ENCODE measurements around the gene SNX20.

Gene SNX20

GRCh38 chr16:50680556-50680893, 587 bp downstream of the SNX20 start:
- no peak for DNase-seq (ENCODE audit: low read depth in 2 of 2)

- no peak for DNase-seq (ENCODE audit: low read depth in 2 of 2)
These were observed 1.2 kb downstream of the SNX20 start for GRCh38 chr16:50679676-50680555.

GRCh38 chr16:50679266-50679665, 1.8 kb downstream of the SNX20 start:
- DNase-seq (ENCODE audit: low read depth in 2 of 2): no peak

GRCh38 chr16:50678531-50678930, 2.6 kb downstream of the SNX20 start:
- no peak for DNase-seq (ENCODE audit: low read depth in 2 of 2)

GRCh38 chr16:50677351-50677750, 3.8 kb downstream of the SNX20 start:
- DNase-seq (ENCODE audit: low read depth in 2 of 2): no peak

DNA sequence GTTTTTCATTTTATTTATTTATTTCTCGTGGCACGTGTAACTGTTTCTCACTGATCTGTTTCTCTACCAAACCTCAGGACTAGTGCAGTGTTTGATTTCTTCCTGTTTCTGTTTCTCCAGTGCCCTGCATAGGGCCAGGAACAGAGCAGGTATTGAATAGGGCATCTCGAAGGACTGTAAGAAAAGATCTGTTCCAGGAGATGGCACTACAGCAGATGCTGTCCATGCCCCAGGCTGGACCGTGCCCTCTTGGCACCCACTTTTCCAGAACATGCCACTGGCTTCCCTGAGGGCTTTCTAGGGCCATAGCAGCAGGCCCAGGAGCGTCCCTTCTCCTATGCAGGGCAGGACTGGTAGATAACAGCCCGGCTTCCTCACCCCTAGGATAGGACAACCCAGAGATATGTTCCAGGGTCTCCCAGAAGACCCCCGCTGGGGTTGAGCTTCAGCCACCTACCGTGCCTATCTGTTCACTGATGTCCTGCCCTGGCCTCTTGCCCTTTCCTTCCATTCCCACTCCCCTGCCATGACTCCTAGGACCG, 4.4 kb downstream of the SNX20 start:
- DNase-seq (ENCODE audit: low read depth in 2 of 2): no peak

DNA sequence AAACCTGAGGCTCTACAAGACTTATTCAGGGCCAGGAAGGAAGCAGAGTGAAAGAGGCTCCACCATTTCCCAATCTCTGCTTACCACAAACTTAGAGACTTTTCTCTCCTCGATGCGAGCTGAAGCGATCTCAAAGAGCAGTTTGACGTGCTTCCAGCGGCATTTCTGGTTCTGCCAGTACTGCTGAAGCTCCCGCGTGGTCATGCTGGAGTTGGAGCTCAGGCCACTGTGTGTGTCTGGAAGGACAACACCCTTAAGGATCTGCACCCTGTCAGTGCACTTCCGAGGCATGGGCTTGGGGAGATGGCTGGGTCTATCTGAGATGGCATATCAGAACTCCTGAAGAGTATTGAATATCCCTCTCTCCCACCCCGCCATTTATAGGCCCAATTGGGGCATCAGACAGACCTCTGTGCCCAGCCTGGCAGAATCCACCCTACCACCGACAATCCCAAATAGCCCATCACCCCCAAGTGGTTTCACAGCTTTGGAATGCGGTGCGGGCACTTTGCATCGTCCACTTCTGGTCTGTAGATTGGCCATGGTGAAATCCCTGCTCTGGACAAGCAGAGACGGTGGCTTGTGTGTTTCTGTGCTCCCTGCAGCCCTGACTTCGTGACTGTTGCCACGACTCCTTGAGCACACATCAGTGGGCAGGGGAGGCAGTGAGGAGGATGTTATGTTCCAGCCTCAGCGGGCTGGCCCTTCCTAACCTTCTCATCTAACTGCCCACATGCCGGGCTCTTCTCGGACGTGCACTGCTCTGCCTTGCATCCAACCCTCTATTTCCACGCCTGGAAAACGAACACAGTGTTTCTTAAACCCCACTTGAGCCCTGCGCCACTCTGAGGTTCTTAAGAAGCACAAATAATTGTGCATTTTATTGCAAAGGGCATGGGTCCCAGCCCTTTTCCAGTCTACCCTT, 5.2 kb downstream of the SNX20 start:
- no peak for DNase-seq (ENCODE audit: low read depth in 2 of 2)

- DNase-seq (ENCODE audit: low read depth in 2 of 2): no peak
These were observed 6.3 kb downstream of the SNX20 start for GRCh38 chr16:50674831-50675230.

DNA sequence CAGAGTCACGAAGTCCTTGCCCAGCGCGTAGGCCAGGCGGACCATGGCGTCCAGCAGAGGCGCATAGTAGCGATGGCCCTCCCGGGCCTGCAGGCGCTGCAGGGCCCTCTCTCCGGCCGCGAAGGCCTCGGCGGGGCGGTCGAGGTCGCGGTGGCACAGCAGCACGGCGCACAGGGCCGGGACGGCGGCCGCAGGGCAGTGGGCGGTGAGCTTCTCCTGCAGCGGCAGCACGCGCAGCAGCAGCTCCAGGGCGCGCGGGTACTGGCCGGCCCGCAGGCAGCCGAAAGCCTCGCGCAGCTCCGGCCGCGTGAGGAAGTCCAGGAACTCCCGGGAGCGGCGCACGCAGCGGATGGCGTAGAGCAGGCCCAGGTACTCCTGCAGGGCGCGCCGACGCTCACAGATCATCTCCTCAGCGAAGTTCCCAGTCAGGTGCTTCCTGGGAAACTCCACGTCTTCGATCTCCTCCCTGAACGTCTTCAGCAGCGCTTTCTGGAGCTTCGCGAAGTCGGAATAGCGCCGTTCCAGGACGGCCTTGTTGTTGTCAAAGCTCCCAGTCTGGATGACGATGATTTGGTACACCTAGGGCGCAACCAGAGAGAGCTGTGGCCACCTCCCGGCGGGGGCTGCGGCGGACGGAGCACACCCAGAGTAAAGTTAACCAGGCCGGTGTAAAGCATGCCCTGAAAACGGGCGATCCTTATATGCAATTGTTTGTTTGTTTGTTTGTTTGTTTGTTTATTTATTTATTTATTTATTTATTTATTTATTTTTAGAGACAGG, 7.4 kb downstream of the SNX20 start:
- no peak for DNase-seq (ENCODE audit: low read depth in 2 of 2)

DNA sequence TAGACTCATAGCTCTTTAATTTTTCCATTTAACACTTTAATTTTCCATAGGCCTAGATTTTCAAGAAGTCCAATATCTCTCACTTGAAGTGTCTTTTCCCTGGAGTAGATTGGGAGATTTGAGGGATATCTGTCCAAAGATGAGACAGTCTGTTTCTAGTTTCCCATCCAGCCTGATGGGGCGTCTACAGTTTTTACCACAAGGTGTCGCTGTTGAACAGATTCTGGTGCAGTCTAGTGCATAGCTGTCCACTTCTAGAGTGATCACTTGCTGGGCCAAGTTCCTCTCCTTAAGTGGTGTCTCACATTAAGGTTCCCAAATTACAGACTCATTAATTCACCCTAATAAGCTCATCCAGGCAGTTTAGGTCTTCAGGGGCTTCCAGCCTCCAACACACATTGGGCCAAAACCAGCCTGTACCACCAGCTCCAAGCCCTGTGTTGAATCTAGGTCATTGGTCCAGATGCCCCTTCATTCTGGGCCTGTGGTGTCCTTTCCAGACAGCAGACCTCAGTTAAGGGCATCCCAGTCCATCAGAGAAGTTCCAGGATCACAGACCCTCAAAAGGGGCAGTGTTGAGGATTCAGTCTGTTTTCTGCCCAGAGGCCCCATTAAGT, 9.4 kb downstream of the SNX20 start:
- peak in 1 of 2 donors; percentile 43 for DNase-seq (ENCODE audit: low read depth in 2 of 2)

DNA sequence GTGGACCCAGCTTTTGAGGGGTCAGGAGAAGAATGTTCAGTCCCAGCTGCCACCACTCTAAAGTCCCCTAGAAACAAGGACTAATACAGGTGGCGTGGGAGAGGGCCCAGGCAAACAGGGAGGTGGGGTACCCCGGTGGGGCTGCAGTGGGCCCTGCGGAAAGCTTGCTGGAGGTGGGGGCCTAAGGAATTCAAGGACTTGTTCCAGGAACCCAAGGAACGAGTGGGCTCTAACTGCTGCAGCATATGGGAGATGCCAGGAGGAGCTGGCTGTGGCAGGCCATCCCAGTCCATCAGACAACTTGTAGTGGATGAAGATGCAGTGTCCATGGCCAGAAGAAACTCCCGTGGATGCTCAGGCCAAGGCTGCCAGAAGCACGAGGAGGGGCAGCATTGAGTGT, 10.6 kb downstream of the SNX20 start:
- no peak for DNase-seq (ENCODE audit: low read depth in 2 of 2)

DNA sequence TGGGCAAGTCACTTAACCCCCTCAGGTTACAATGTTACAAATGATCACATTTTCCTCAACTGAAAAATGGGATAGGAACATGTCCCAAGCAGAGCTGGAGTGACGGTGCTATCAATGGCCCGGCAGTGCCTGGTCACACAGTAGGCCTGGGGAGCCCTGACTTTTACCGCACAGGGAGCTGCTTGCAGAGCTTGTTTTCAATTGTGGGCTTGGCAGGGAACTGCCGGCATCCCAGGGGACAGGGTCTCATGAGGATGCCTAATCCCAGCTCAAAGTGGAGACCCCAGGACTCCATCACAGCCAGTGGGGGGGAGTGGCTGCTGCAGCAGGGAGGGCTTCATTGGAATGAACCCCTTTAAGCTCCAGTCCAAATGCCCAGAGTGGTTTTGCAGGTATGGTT, 11.4 kb downstream of the SNX20 start:
- DNase-seq (ENCODE audit: low read depth in 2 of 2): no peak

DNA sequence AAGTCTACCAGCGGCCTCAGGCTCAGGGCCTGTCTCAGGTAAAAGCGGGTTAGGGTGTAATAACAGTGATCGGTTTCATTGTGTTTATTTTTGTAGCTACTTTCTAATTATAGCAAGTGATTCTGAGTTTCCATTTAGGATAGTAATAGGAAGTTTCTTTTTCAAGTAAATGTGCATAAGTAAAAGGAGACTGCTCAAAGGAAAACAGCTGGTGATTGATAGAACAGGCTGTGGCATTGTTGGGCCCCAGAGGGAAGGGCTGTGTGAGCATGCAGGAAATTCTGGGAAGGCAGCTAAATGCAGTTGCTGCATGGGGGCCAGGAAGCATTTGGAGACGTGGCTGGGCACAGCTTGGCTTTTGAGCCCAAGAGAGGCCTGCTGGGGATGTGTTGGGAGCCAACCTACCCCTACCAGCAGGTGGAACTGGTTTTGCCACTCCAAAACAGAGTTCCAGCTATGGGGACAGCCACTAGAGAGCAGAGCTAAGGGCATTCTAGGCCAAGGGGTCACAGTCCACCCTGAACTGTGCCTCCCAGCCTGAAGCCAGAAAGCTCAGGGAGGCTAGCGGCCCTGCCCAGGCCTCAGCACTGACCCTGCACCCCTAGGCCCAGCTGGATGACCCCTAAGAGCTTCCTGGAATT, 12.6 kb downstream of the SNX20 start:
- no peak for DNase-seq (ENCODE audit: low read depth in 2 of 2)

DNA sequence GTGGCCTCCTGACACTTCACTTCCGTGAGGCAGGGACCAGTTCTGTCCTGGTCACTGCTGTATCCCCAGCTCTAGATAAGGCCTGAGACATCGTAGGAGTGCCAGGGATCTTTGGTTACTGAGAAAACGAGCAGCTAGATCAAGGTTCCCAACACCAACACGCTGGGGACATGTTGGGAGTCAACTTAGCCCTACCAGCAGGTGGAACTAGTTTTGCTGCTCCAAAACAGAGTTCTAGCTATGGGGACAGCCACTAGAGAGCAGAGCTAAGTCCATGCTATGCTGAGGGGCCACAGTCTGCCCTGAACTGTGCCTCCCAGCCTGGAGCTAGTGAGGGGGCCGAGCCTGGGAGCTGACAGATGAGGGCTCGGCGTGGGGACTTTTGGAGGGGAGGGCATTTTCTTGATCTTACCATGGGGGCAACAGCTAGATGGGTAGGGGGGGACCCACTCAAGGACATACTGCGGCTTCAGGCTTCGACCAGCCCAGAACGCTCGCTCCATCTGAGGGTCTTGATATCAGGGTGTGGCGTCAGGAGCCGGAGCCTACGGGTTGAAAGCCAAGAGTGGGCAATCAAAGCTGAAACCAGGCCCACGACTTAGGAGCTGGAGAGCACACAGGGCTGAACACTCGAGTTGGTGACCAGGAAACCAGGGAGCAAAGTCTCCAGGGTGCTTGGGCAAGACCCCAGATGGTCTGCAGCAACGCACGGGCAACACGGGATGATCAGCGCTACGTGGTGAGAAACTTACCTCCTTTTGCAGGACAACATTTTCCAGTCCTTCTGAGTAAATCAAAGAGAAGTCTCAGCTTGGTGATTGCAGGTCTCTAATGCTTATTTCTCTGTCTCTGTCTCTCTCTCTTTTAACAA, 13.4 kb downstream of the SNX20 start:
- no peak for DNase-seq (ENCODE audit: low read depth in 2 of 2)

GRCh38 chr16:50666658-50667496, 14.2 kb downstream of the SNX20 start:
- no peak for DNase-seq (ENCODE audit: low read depth in 2 of 2)

GRCh38 chr16:50665128-50665878, 15.8 kb downstream of the SNX20 start:
- peak; percentile 69 to 70 for DNase-seq (ENCODE audit: low read depth in 2 of 2)

- no peak for DNase-seq (ENCODE audit: low read depth in 2 of 2)
These were observed 16.8 kb downstream of the SNX20 start for GRCh38 chr16:50664270-50664669.

DNA sequence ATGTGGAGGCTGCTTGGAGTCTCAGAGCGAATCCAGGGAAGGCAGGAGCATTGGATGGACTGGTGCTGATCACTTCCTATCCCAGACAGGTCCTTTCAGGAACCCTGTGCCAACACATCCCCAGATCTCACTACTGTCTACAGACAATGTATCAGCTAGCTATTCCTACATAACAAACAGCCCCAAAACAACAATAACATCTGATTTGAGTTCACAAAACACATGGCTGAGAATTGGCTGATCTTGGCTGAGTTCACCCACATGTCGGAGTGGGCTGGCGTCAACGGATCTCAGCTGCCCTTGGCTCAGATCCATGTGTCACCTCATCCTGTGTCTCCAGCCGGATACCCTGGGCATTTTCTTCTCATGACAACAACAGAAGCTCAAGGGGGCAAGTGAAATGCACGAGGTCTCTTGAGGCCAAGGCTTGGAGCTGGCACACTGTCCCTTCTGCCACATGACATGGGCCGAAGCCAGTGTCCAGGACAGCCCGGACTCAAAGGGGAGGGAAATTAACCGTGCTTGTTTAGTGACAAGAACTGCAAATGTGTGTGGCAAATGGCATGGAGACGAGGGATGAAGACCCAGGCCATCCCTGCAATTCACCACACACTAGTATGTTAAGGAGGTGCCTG, 18.7 kb downstream of the SNX20 start:
- no peak for DNase-seq (ENCODE audit: low read depth in 2 of 2)
